Measurements from ENCODE around the gene MMD2.

Gene MMD2

GRCh38 chr7:4866528-4867496 is 92.2 kb downstream of the MMD2 start:
- DNase-seq: no peak

- DNase-seq: no peak
Measured at GRCh38 chr7:4862156-4862555, 96.8 kb downstream of the MMD2 start.

- DNase-seq: no peak
Measured at GRCh38 chr7:4861673-4862072, 97.3 kb downstream of the MMD2 start, which contains the start of gene PAPOLB. Gene PAPOLB, minus strand, starts transcription at chr7:4862030. Its CDS starts 220 bp downstream, at chr7:4861810.

GRCh38 chr7:4861227-4861626 is 97.8 kb downstream of the MMD2 start:
- no peak for DNase-seq

GRCh38 chr7:4857189-4857588 is 101.8 kb downstream of the MMD2 start:
- DNase-seq: peak; percentile 43

- DNase-seq: peak; percentile 94
Measured at GRCh38 chr7:4856336-4857057, 102.5 kb downstream of the MMD2 start.
